Activated CD4-positive, alpha-beta memory T cell treated with anti-CD3 and anti-CD28 coated beads for 36 hours (primary cell): ENCODE measurements around the gene CPEB3. TPM values are rescaled to one million over a fixed set of nuclear protein-coding genes. Genes with fewer than 3 reads are reported as not detected.
"Not testable (repeated sequence)": the region's sequence is repeated elsewhere in the genome, so short reads cannot be mapped to it uniquely, and the experiment has no call there.

ENCODE experiments used
- CTCF ChIA-PET: fragments of 350-600 bp; sonication (Branson Sonifier 250); formaldehyde crosslinking; loops from one replicate; lab custom pipeline; 2021; ENCODE audit warnings: antibody characterized with exemption, inconsistent platforms; lab: Charles Lee
- POLR2A ChIA-PET: fragments of 350-600 bp; sonication (Branson Sonifier 250); formaldehyde crosslinking; loops from one replicate; lab custom pipeline; 2021; ENCODE audit warnings: antibody characterized with exemption; lab: Charles Lee
- DNase-seq: peaks from one replicate; pipeline ENCODE4 v3.0.0-alpha.2; 2020
- H3K27ac Mint-ChIP-seq: one replicate; pipeline ENCODE4 v1.8.0; 2021; ENCODE audit warnings: mixed read lengths
- H3K27me3 Mint-ChIP-seq: one replicate; pipeline ENCODE4 v1.8.0; 2021; ENCODE audit warnings: mixed read lengths
- H3K36me3 Mint-ChIP-seq: one replicate; pipeline ENCODE4 v1.8.0; 2021; ENCODE audit warnings: mixed read lengths
- H3K4me1 Mint-ChIP-seq: one replicate; pipeline ENCODE4 v1.8.0; 2021; ENCODE audit warnings: low read depth, mixed read lengths
- H3K4me3 Mint-ChIP-seq: one replicate; pipeline ENCODE4 v1.8.0; 2021; ENCODE audit warnings: mild to moderate bottlenecking, mixed read lengths
- H3K9me3 Mint-ChIP-seq: one replicate; pipeline ENCODE4 v1.8.0; 2021; ENCODE audit warnings: mixed read lengths
- intact Hi-C: fragments of 100-400 bp; cut with micrococcal nuclease; formaldehyde crosslinking; loops from one replicate; pipeline ENCODE4 v1.15.1; 2023
- total RNA-seq, 2 experiments: library from RNA; stranded (reverse); gene quantifications; one replicate each; pipeline ENCODE4 v1.2.3, GENCODE V29; 2021

CPEB3 gene
- total RNA-seq, 2 experiments from 2014 or later, result 1.4 to 1.6 TPM

DNA sequence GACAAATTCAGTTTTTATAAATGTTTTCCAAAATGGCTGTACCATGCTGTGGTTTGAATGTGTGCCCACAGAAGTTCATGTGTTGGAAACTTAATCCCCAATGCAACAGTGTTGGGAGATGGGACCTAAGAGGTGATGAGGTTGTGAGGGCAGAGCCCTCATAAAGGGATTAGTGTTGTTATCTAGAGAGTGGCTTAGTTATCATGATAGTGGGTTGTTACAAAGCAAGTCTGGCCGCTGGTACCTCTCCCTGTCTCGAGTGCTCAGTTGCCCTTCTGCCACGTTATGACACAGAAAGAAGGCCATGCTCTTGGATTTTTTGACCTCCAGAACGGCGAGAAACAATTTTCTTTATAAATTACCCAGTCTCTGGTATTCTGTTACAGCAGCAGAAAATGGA is 248.3 kb downstream of the CPEB3 start:
- no peak overlapping the region for H3K4me3 Mint-ChIP-seq
- POLR2A ChIA-PET, result no interaction called here
- CTCF ChIA-PET, result no interaction called here
- intact Hi-C loops, result no loop called here
- H3K36me3 Mint-ChIP-seq, result no peaks in the 10 kb centered on the region
- H3K27ac Mint-ChIP-seq, result no peak overlapping the region
- no peak for DNase-seq
- no peaks in the 10 kb centered on the region for H3K9me3 Mint-ChIP-seq
- H3K4me1 Mint-ChIP-seq, result no peaks in the 10 kb centered on the region
- no peaks in the 10 kb centered on the region for H3K27me3 Mint-ChIP-seq

GRCh38 chr10:92038949-92039348 is 251.9 kb downstream of the CPEB3 start:
- ChIA-PET CTCF (no interaction called here), POLR2A (no interaction called here)
- Mint-ChIP-seq H3K9me3 (no peaks in the 10 kb centered on the region), H3K4me3 (no peak overlapping the region), H3K27ac (no peak overlapping the region), H3K27me3 (no peaks in the 10 kb centered on the region), H3K4me1 (no peaks in the 10 kb centered on the region), H3K36me3 (peaks cover 9% of the 10 kb centered on the region)
- DNase-seq, result no peak
- intact Hi-C loops, result no loop called here

- H3K9me3 Mint-ChIP-seq, H3K27ac Mint-ChIP-seq, H3K27me3 Mint-ChIP-seq, DNase-seq, H3K4me1 Mint-ChIP-seq, intact Hi-C loops, POLR2A ChIA-PET, H3K4me3 Mint-ChIP-seq, CTCF ChIA-PET: not testable (repeated sequence)
- H3K36me3 Mint-ChIP-seq, result peaks cover 41% of the 10 kb centered on the region
Observed at GRCh38 chr10:92033070-92033469, 257.8 kb downstream of the CPEB3 start.

GRCh38 chr10:92031580-92031979 is 259.3 kb downstream of the CPEB3 start:
- Mint-ChIP-seq H3K9me3 (no peaks in the 10 kb centered on the region), H3K27me3 (no peaks in the 10 kb centered on the region), H3K27ac (no peak overlapping the region), H3K4me3 (no peak overlapping the region), H3K4me1 (peaks cover 9% of the 10 kb centered on the region), H3K36me3 (peaks cover 52% of the 10 kb centered on the region)
- POLR2A ChIA-PET, result no interaction called here
- DNase-seq, result no peak
- intact Hi-C loops, result no loop called here
- CTCF ChIA-PET, result no interaction called here

GRCh38 chr10:92027141-92027540 is 263.7 kb downstream of the CPEB3 start:
- DNase-seq, result no peak
- CTCF ChIA-PET, result no interaction called here
- H3K27me3 Mint-ChIP-seq, result no peaks in the 10 kb centered on the region
- no peak overlapping the region for H3K27ac Mint-ChIP-seq
- H3K36me3 Mint-ChIP-seq, result peaks cover 43% of the 10 kb centered on the region
- H3K9me3 Mint-ChIP-seq, result no peaks in the 10 kb centered on the region
- POLR2A ChIA-PET, result no interaction called here
- H3K4me1 Mint-ChIP-seq, result peaks cover 9% of the 10 kb centered on the region
- H3K4me3 Mint-ChIP-seq, result no peak overlapping the region
- intact Hi-C loops, result no loop called here

- CTCF ChIA-PET, H3K27ac Mint-ChIP-seq, H3K4me3 Mint-ChIP-seq, intact Hi-C loops, DNase-seq, H3K4me1 Mint-ChIP-seq, H3K27me3 Mint-ChIP-seq, H3K9me3 Mint-ChIP-seq: not testable (repeated sequence)
- POLR2A ChIA-PET, result interaction anchor here (0.6 kb wide), 1 partner anchor 32 kb away, joined by 4 read pairs; no protein-coding TSS in a partner anchor
- peaks cover 36% of the 10 kb centered on the region for H3K36me3 Mint-ChIP-seq
Observed at GRCh38 chr10:92025340-92025739, 265.5 kb downstream of the CPEB3 start.

DNA sequence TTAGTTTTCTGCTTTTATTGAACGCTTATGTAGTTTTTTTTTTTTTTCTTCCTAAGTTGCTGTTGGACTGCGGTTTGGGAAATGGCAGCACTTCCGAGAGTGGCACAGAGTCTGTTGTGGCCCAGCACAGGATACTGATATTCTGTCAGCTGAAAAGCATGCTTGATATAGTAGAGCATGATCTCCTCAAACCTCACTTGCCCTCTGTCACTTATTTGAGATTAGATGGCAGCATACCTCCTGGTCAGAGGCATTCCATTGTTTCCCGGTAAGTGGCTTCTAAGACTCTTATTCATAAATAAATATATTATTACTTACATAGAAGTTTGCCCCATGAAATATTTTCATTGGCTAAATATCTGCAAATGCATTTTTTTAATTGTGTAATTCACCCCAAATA is 266.2 kb downstream of the CPEB3 start:
- Mint-ChIP-seq H3K27ac (no peak overlapping the region), H3K36me3 (peaks cover 40% of the 10 kb centered on the region), H3K27me3 (no peaks in the 10 kb centered on the region), H3K9me3 (no peaks in the 10 kb centered on the region), H3K4me3 (no peak overlapping the region), H3K4me1 (peaks cover 9% of the 10 kb centered on the region)
- ChIA-PET CTCF (no interaction called here), POLR2A (interaction anchor here (1.0 kb wide), 1 partner anchor 9 kb away, joined by 3 read pairs; no protein-coding TSS in a partner anchor)
- intact Hi-C loops, result no loop called here
- DNase-seq, result no peak

DNA sequence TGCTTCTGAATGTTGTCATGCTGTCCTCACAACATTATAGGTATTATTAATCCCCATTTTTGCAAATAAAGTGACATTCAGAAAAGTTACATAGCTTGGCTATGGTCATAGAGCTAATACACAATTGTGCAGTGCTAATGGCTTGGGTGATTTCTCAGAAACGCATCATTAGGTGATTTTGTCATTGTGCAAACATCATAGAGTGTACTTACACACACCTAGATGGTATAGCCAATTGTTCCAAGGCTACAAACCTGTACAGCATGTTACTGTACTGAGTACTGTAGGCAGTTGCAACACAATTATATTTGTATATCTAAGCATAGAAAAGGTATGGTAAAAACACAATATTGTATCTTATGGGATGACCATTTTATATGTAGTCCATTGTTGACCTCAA is 276.3 kb downstream of the CPEB3 start:
- intact Hi-C loops, result no loop called here
- Mint-ChIP-seq H3K27me3 (no peaks in the 10 kb centered on the region), H3K27ac (no peak overlapping the region), H3K4me1 (peaks cover 4% of the 10 kb centered on the region), H3K36me3 (peaks cover 45% of the 10 kb centered on the region), H3K9me3 (no peaks in the 10 kb centered on the region), H3K4me3 (no peak overlapping the region)
- CTCF ChIA-PET, result no interaction called here
- POLR2A ChIA-PET, result no interaction called here
- no peak for DNase-seq

DNA sequence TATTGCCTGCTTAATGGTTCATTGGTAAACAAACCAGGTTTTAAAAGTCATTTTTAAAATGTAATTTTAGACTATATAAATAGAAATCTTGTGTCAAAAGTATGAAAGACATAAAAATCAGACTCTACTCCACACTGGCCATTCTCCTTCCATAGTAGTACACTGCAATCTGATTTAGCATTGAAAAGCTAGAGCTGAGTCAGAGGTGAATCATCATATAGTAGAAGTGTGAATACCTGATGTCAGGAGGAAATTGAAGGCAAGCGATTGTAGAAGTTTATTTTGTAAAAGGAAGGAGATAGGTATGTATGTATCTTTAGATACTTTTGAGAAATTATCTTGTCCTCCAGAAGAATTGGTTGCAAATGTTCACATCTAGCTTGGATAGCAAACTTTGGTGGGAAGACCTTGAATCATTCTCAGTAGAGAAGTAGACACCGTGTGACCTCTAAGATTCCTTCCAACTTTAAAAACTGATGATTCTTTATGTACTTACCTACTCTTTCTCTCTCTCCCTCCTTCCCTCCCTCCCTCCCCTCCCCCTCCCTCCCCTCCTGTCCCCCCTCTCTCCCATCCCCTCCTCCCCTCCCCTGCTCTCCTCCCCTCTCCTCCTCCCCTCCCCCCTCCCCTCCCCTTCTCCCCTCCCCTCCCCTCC is 279.2 kb downstream of the CPEB3 start:
- ChIA-PET POLR2A (no interaction called here), CTCF (no interaction called here)
- Mint-ChIP-seq H3K36me3 (peaks cover 39% of the 10 kb centered on the region), H3K9me3 (no peaks in the 10 kb centered on the region), H3K4me1 (peaks cover 8% of the 10 kb centered on the region), H3K27me3 (no peaks in the 10 kb centered on the region), H3K27ac (peak overlapping the region; percentile 1), H3K4me3 (no peak overlapping the region)
- DNase-seq, result no peak
- intact Hi-C loops, result no loop called here

- H3K9me3 Mint-ChIP-seq, result no peaks in the 10 kb centered on the region
- no peaks in the 10 kb centered on the region for H3K27me3 Mint-ChIP-seq
- intact Hi-C loops, result no loop called here
- peaks cover 31% of the 10 kb centered on the region for H3K36me3 Mint-ChIP-seq
- H3K4me3 Mint-ChIP-seq, result no peak overlapping the region
- no peak overlapping the region for H3K27ac Mint-ChIP-seq
- POLR2A ChIA-PET, result no interaction called here
- H3K4me1 Mint-ChIP-seq, result peaks cover 8% of the 10 kb centered on the region
- CTCF ChIA-PET, result interaction anchor here (0.5 to 0.6 kb wide), 2 partner anchors 63 to 73 kb away, joined by 3 to 4 read pairs; no protein-coding TSS in a partner anchor
- DNase-seq, result no peak
Observed at GRCh38 chr10:92010047-92010735, 280.7 kb downstream of the CPEB3 start.

DNA sequence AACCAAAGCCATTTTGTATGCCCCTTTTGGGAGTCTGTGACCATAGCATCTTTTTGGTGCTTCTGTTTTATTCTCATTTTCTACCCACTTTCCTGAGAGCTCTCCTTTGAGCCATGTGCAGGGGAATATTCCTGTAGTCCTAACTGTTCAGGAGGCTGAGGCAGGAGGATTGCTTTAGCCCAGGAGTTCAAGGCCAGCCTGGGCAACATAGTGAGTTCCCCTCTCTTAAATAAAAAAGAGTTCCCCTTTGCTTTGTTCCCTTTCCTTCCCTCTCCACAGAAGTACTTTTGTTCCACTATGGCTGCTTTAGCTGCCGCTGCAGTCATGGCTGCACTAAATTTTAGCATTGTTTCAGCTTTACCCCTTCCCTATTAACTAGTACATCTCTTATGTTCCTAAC is 281.4 kb downstream of the CPEB3 start:
- H3K36me3 Mint-ChIP-seq, result peaks cover 38% of the 10 kb centered on the region
- intact Hi-C loops, result no loop called here
- H3K27ac Mint-ChIP-seq, result no peak overlapping the region
- no peak for DNase-seq
- no peak overlapping the region for H3K4me3 Mint-ChIP-seq
- CTCF ChIA-PET, result interaction anchor here (0.5 kb wide), 1 partner anchor 73 kb away, joined by 4 read pairs; no protein-coding TSS in a partner anchor
- peaks cover 8% of the 10 kb centered on the region for H3K4me1 Mint-ChIP-seq
- H3K9me3 Mint-ChIP-seq, result no peaks in the 10 kb centered on the region
- POLR2A ChIA-PET, result interaction anchor here (0.6 kb wide), 1 partner anchor 167 kb away, joined by 3 read pairs; no protein-coding TSS in a partner anchor
- H3K27me3 Mint-ChIP-seq, result no peaks in the 10 kb centered on the region

GRCh38 chr10:92005978-92006377 is 284.9 kb downstream of the CPEB3 start:
- ChIA-PET POLR2A (no interaction called here), CTCF (no interaction called here)
- H3K27ac Mint-ChIP-seq, result no peak overlapping the region
- H3K27me3 Mint-ChIP-seq, result no peaks in the 10 kb centered on the region
- DNase-seq, result no peak
- peaks cover 47% of the 10 kb centered on the region for H3K36me3 Mint-ChIP-seq
- no peaks in the 10 kb centered on the region for H3K9me3 Mint-ChIP-seq
- H3K4me1 Mint-ChIP-seq, result peaks cover 4% of the 10 kb centered on the region
- no peak overlapping the region for H3K4me3 Mint-ChIP-seq
- intact Hi-C loops, result no loop called here
